Measurements from ENCODE around the gene PLN. TPM values are rescaled to one million over a fixed set of nuclear protein-coding genes. Genes with fewer than 3 reads are reported as not detected.

The PLN gene
- total and polyA plus RNA-seq, 10 donors: 0.43 to 3.9 (median 2.3) TPM

DNA sequence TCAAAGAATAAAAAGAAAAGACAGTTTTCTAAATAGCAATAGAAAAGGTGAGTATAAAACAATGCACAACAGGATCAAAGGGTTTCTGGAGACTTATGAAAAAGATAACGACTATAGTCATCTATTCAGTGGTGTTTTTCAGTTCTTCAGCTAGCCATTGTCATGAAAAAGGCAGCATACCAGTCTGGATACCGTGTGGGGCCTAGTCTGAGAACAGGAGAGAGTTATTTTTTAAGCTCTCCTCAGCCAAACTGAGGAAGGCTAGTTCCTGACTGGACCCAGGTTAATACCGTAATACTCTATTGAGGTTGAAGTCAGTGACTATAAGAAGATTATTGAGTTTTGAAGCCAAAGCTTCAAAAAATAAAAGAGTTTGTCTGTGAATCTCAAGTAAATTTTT, 49.5 kb downstream of the PLN start:
- TF ChIP-seq POLR2AphosphoS5 (IDR thresholded peaks at IDR 0.05): no peak
- no peak for TF ChIP-seq CTCF (IDR thresholded peaks at IDR 0.05 in 8 of 11, conservative IDR thresholded peaks at IDR 0.05 in 3 of 11)
- no peak for TF ChIP-seq POLR2A (IDR thresholded peaks at IDR 0.05)
- H3K4me3 ChIP-seq: no peak overlapping the region
- no peaks in the 10 kb centered on the region for H3K27me3 ChIP-seq (replicated peaks in 1 of 7)
- intact Hi-C loops (cut with DNase I; ENCODE audit: low total_unique reads): no loop called here
- H3K36me3 ChIP-seq: peaks cover 0 to 9% (median 0%) of the 10 kb centered on the region in 6 donors
- H3K27ac ChIP-seq: no peak overlapping the region
- no peak for DNase-seq
- 83 to 93% (median 87%) methylated on average over 3 of the region's 3 CpGs for WGBS, 5 donors
- no peaks in the 10 kb centered on the region for H3K4me1 ChIP-seq
- no peaks in the 10 kb centered on the region for H3K9me3 ChIP-seq

- Histone ChIP-seq H3K9me3 (peaks cover 0 to 4% (median 1%) of the 10 kb centered on the region in 8 donors), H3K27ac (no peak overlapping the region), H3K4me1 (no peaks in the 10 kb centered on the region), H3K4me3 (no peak overlapping the region), H3K36me3 (peaks cover 0 to 13% (median 0%) of the 10 kb centered on the region in 6 donors), H3K27me3 (replicated peaks in 1 of 7) (no peaks in the 10 kb centered on the region)
- TF ChIP-seq POLR2AphosphoS5 (IDR thresholded peaks at IDR 0.05): no peak
- TF ChIP-seq CTCF (IDR thresholded peaks at IDR 0.05 in 8 of 11, conservative IDR thresholded peaks at IDR 0.05 in 3 of 11): no peak
- no peak for TF ChIP-seq POLR2A (IDR thresholded peaks at IDR 0.05)
- WGBS, 5 donors: 85 to 97% (median 92%) methylated on average over 2 of the region's 2 CpGs
- DNase-seq: no peak
- intact Hi-C loops (cut with DNase I; ENCODE audit: low total_unique reads): no loop called here
Observed at GRCh38 chr6:118598324-118598723, 50.2 kb downstream of the PLN start.

- 91 to 98% (median 94%) methylated on average over 2 of the region's 2 CpGs for WGBS, 5 donors
- intact Hi-C loops (cut with DNase I; ENCODE audit: low total_unique reads): no loop called here
- H3K4me3 ChIP-seq: no peak overlapping the region
- no peak overlapping the region for H3K27ac ChIP-seq
- H3K27me3 ChIP-seq (replicated peaks in 1 of 7): no peaks in the 10 kb centered on the region
- peaks cover 0 to 14% (median 9%) of the 10 kb centered on the region in 6 donors for H3K4me1 ChIP-seq
- H3K36me3 ChIP-seq: peaks cover 0 to 15% (median 0%) of the 10 kb centered on the region in 6 donors
- DNase-seq: no peak
- TF ChIP-seq POLR2AphosphoS5 (IDR thresholded peaks at IDR 0.05) (no peak), POLR2A (IDR thresholded peaks at IDR 0.05) (no peak), CTCF (IDR thresholded peaks at IDR 0.05 in 8 of 11, conservative IDR thresholded peaks at IDR 0.05 in 3 of 11) (no peak)
- peaks cover 0 to 19% (median 9%) of the 10 kb centered on the region in 8 donors for H3K9me3 ChIP-seq
Observed at GRCh38 chr6:118602300-118602699, 54.2 kb downstream of the PLN start.

DNA sequence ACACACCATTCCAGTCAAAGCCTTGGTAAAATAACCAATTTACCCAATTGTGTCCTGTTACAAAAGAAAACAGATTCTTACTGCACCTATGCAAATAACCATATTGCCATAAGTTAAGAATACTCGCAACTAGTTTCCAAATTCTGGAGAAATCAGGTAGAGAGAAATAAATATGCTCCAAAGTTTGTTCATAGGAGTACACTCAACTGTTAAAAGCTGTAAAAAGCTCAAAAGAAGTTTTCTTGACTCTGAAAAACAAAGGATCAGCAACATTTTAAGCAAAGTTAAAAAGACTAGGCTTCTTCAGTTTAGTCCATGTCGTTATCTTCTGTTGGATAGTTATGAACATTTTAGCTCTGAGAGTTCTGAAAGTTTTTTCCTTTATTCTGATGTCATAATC, 55.3 kb downstream of the PLN start:
- WGBS, 5 donors: 96 to 99% (median 98%) methylated on average over 2 of the region's 2 CpGs
- no peak overlapping the region for H3K4me3 ChIP-seq
- peaks cover 0 to 21% (median 9%) of the 10 kb centered on the region in 6 donors for H3K4me1 ChIP-seq
- TF ChIP-seq CTCF (IDR thresholded peaks at IDR 0.05 in 8 of 11, conservative IDR thresholded peaks at IDR 0.05 in 3 of 11) (no peak), POLR2AphosphoS5 (IDR thresholded peaks at IDR 0.05) (no peak), POLR2A (IDR thresholded peaks at IDR 0.05) (no peak)
- no peak overlapping the region for H3K27ac ChIP-seq
- H3K27me3 ChIP-seq (replicated peaks in 1 of 7): no peaks in the 10 kb centered on the region
- H3K9me3 ChIP-seq: peaks cover 0 to 19% (median 9%) of the 10 kb centered on the region in 8 donors
- intact Hi-C loops (cut with DNase I; ENCODE audit: low total_unique reads): no loop called here
- H3K36me3 ChIP-seq: peaks cover 0 to 15% (median 0%) of the 10 kb centered on the region in 6 donors
- no peak for DNase-seq
